Endothelial cell of umbilical vein (primary cell): ENCODE data around the gene CLEC11A. TPM values are rescaled to one million over a fixed set of nuclear protein-coding genes. Genes with fewer than 3 reads are reported as not detected.
A peak's percentile ranks its signal among the peaks of the same experiment; 100 is the strongest.

ENCODE experiments used
- BruUV-seq: library from RNA; stranded (reverse); fragments of 400-500 nt; replicated peaks from 2 replicates; lab custom pipeline; 2021; lab: Mats Ljungman, UMichigan
- CTCF ChIA-PET: fragments of 300-600, 350-600 bp; sonication (Branson Sonifier 250); formaldehyde crosslinking; loops from one replicate; lab custom pipeline; 2021; ENCODE audit warnings: antibody characterized with exemption, inconsistent platforms; lab: Charles Lee
- POLR2A ChIA-PET: fragments of 300-600, 350-600 bp; sonication (Branson Sonifier 250); formaldehyde crosslinking; loops from one replicate; lab custom pipeline; 2021; ENCODE audit warnings: antibody characterized with exemption, inconsistent platforms; lab: Charles Lee
- DNase-seq: peaks from one replicate; pipeline ENCODE4 v3.0.0-alpha.2; 2011; ENCODE audit warnings: low read depth, low spot score
- FAIRE-seq: peaks from 2 replicates; lab custom pipeline; 2011; peaks lifted over from hg19 to GRCh38; lab: Jason Lieb, UNC
- H2AFZ ChIP-seq: 2 replicates; pipeline ENCODE4 v1.6.0; 2012; ENCODE audit warnings: low read depth, low read length, control low read depth, inconsistent platforms
- H3K27ac ChIP-seq: 2 replicates; pipeline ENCODE4 v1.5.1; 2011; ENCODE audit warnings: low read depth, mild to moderate bottlenecking, control low read depth, low read length, moderate library complexity; ENCODE audit not compliant: insufficient read depth
- H3K27me3 ChIP-seq, 2 experiments: 2 replicates each; pipeline versions ENCODE4 v1.6.0 to v1.6.1; 2011; ENCODE audit warnings: low read length in 2 of 2, mixed read lengths in 1 of 2; ENCODE audit not compliant: control insufficient read depth in 2 of 2, insufficient read depth in 2 of 2
- H3K36me3 ChIP-seq, 2 experiments: 2 replicates in 1 of 2; 3 replicates in 1 of 2; pipeline ENCODE4 v1.5.1; 2011; ENCODE audit warnings: low read length in 2 of 2, mild to moderate bottlenecking in 1 of 2, moderate library complexity in 1 of 2; ENCODE audit not compliant: control insufficient read depth in 2 of 2, insufficient read depth in 2 of 2; ENCODE audit errors: extremely low read depth in 1 of 2
- H3K4me1 ChIP-seq: 3 replicates; pipeline ENCODE4 v1.5.1; 2011; ENCODE audit warnings: mild to moderate bottlenecking, low read length; ENCODE audit not compliant: control insufficient read depth, insufficient read depth; ENCODE audit errors: extremely low read depth
- H3K4me2 ChIP-seq: 2 replicates; pipeline ENCODE4 v1.6.1; 2011; ENCODE audit warnings: low read length, control low read depth, mixed read lengths; ENCODE audit not compliant: insufficient read depth
- H3K4me3 ChIP-seq, 3 experiments: fragments of 200-600 bp in 1 of 3; sonication (generic), shearing (Covaris generic) in 1 of 3; replicated peaks in 1 of 3; 2 replicates each; pipeline ENCODE4 v1.5.1; 2011 to 2016; ENCODE audit warnings: control low read depth in 3 of 3, low read length in 3 of 3, mild to moderate bottlenecking in 2 of 3, inconsistent platforms in 1 of 3, low read depth in 1 of 3, moderate library complexity in 1 of 3; ENCODE audit not compliant: insufficient read depth in 1 of 3
- H3K79me2 ChIP-seq: 2 replicates; pipeline ENCODE4 v1.6.0; 2012; ENCODE audit warnings: low read length, inconsistent platforms; ENCODE audit not compliant: control insufficient read depth, insufficient read depth
- H3K9ac ChIP-seq: replicated peaks from 2 replicates; pipeline ENCODE3; 2011; ENCODE audit warnings: low read length, control low read depth; ENCODE audit not compliant: insufficient read depth; ENCODE audit errors: extremely low read depth
- H3K9me1 ChIP-seq: replicated peaks from 3 replicates; pipeline ENCODE4 v1.6.0; 2011; ENCODE audit warnings: mild to moderate bottlenecking, low read length; ENCODE audit not compliant: control insufficient read depth, insufficient read depth; ENCODE audit errors: extremely low read depth
- H3K9me3 ChIP-seq: replicated peaks from 2 replicates; pipeline ENCODE4 v1.5.1; 2012; ENCODE audit warnings: low read length, inconsistent platforms; ENCODE audit not compliant: control insufficient read depth, insufficient read depth
- H4K20me1 ChIP-seq: replicated peaks from 2 replicates; pipeline ENCODE3; 2011; ENCODE audit warnings: mild to moderate bottlenecking, low read length; ENCODE audit not compliant: control insufficient read depth, insufficient read depth; ENCODE audit errors: extremely low read depth
- CTCF ChIP-seq, 2 donors: IDR thresholded peaks; 1 replicate in 1 of 2; 2 replicates in 1 of 2; pipeline ENCODE4 v1.5.1; 2011; ENCODE audit warnings: low read length in 2 of 2, mild to moderate bottlenecking in 2 of 2, moderate library complexity in 2 of 2, control low read depth in 1 of 2, inconsistent platforms in 1 of 2, low read depth in 1 of 2; ENCODE audit not compliant: insufficient read depth in 1 of 2; ENCODE audit errors: extremely low read depth in 1 of 2
- EZH2 ChIP-seq: IDR thresholded peaks from 2 replicates; pipeline ENCODE4 v1.6.1; 2012; ENCODE audit warnings: borderline replicate concordance, low read depth, mild to moderate bottlenecking, moderate library complexity, low read length, inconsistent platforms; ENCODE audit not compliant: severe bottlenecking
- FOS ChIP-seq: IDR thresholded peaks from 2 replicates; pipeline ENCODE4 v1.6.1; 2011; ENCODE audit warnings: mild to moderate bottlenecking, low read length, moderate library complexity, borderline replicate concordance; ENCODE audit not compliant: insufficient read depth
- JUN ChIP-seq: IDR thresholded peaks from 2 replicates; pipeline ENCODE4 v1.6.1; 2011; ENCODE audit warnings: borderline replicate concordance, low read depth; ENCODE audit not compliant: insufficient read length, insufficient read depth
- MYC ChIP-seq: IDR thresholded peaks from one replicate; pipeline ENCODE4 v1.6.1; 2011; ENCODE audit warnings: mild to moderate bottlenecking, low read depth, low read length
- POLR2A ChIP-seq: IDR thresholded peaks from 2 replicates; pipeline ENCODE4 v1.6.1; 2012; ENCODE audit warnings: low read depth, mild to moderate bottlenecking, control low read depth, low read length
- POLR2AphosphoS5 ChIP-seq: IDR thresholded peaks from 2 replicates; pipeline ENCODE4 v1.6.1; 2012; ENCODE audit warnings: low read depth, mild to moderate bottlenecking, control low read depth, low read length, moderate library complexity; ENCODE audit not compliant: insufficient read depth
- dilution Hi-C: fragments of 300-500 bp; cut with MboI; formaldehyde crosslinking; loops from one replicate; pipeline ENCODE4 v1.15.0; 2019; ENCODE audit warnings: low sequenced_read_pairs; ENCODE audit not compliant: extremely low pct_ligation_motif_present
- intact Hi-C: fragments of 100-400 bp; cut with micrococcal nuclease; formaldehyde crosslinking; loops from one replicate; pipeline ENCODE4 v1.10.0; 2022
- polyA plus RNA-seq, 4 experiments: library from polyadenylated mRNA; depleted of rRNA in 3 of 4; stranded (reverse) in 3 of 4; unstranded in 1 of 4; fragments of >200 nt; gene quantifications; 2 replicates each; pipeline versions ENCODE4 v1.2.1 to v1.2.3, GENCODE V29; 2011 to 2012; ENCODE audit warnings: missing spikeins in 1 of 4
- total RNA-seq: library from RNA; stranded (reverse); gene quantifications from 2 replicates; pipeline ENCODE4 v1.2.3, GENCODE V29; 2021

The CLEC11A gene
- total and polyA plus RNA-seq, 2 donors (not counting 3 experiments of a cell fraction or from before 2014, with no cell fraction given): 10.4 to 30.1 TPM

GRCh38 chr19:50694815-50695145 lies 28.4 kb upstream of the CLEC11A start:
- intact Hi-C loops (no loop called here), dilution Hi-C loops (no loop called here)
- BruUV-seq: no TSS peak
- TF ChIP-seq EZH2: peak; percentile 60
- TF ChIP-seq JUN: no peak
- TF ChIP-seq CTCF (IDR thresholded peaks at IDR 0.05; ENCODE audit: extremely low read depth in 1 of 2, insufficient read depth in 1 of 2, low read depth in 1 of 2, low read length in 2 of 2): no peak
- no peak for TF ChIP-seq MYC
- TF ChIP-seq FOS: no peak
- TF ChIP-seq POLR2A: no peak
- TF ChIP-seq POLR2AphosphoS5: no peak
- ChIA-PET CTCF (interaction anchor here (0.6 to 1.0 kb wide), 2 partner anchors 14 to 29 kb away, joined by 4 to 5 read pairs; no protein-coding TSS in a partner anchor), POLR2A (no interaction called here)
- Histone ChIP-seq H3K9me3 (no peaks in the 10 kb centered on the region), H3K79me2 (no peaks in the 10 kb centered on the region), H3K4me1 (no peaks in the 10 kb centered on the region), H2AFZ (no peak overlapping the region), H3K9me1 (no peaks in the 10 kb centered on the region), H3K4me3 (no peak overlapping the region), H3K27me3 (peaks cover 12 to 22% of the 10 kb centered on the region in 2 experiments), H3K4me2 (no peak overlapping the region), H3K36me3 (no peaks in the 10 kb centered on the region), H3K9ac (no peak overlapping the region), H4K20me1 (no peaks in the 10 kb centered on the region), H3K27ac (no peak overlapping the region)
- no peak for FAIRE-seq
- DNase-seq: no peak
